H1 (cell line): Measurements from ENCODE around the gene GNL2. TPM values are rescaled to one million over a fixed set of nuclear protein-coding genes. Genes with fewer than 3 reads are reported as not detected.

Source experiments
- ASH2L ChIP-seq: fragments of 200-600, 300-600 bp; sonication (generic); IDR thresholded peaks from one replicate; pipeline ENCODE4 v1.7.1; 2017; ENCODE audit warnings: low read length
- BACH1 ChIP-seq: IDR thresholded peaks from 2 replicates; pipeline ENCODE4 v1.6.1; 2012; ENCODE audit warnings: low read length, improper control_type of control experiment
- BCL11A ChIP-seq, 2 experiments: IDR thresholded peaks; one replicate each; pipeline ENCODE4 v1.6.1; 2011; ENCODE audit warnings: low read depth in 2 of 2, low read length in 2 of 2, mild to moderate bottlenecking in 2 of 2
- GABPA ChIP-seq: IDR thresholded peaks from 2 replicates; pipeline ENCODE4 v1.6.1; 2011; ENCODE audit warnings: mild to moderate bottlenecking, low read length, moderate library complexity, borderline replicate concordance; ENCODE audit not compliant: insufficient read depth
- KDM4A ChIP-seq: IDR thresholded peaks from one replicate; pipeline ENCODE4 v1.7.1; 2012; ENCODE audit warnings: low read depth, mild to moderate bottlenecking, moderate library complexity, low read length, inconsistent platforms; ENCODE audit not compliant: severe bottlenecking
- KDM5A ChIP-seq: fragments of 200-600 bp; IDR thresholded peaks from 2 replicates; pipeline ENCODE4 v1.7.1; 2012; ENCODE audit warnings: mild to moderate bottlenecking, low read length, inconsistent platforms, mixed read lengths
- RBBP5 ChIP-seq: IDR thresholded peaks from 2 replicates; pipeline ENCODE4 v1.7.1; 2012; ENCODE audit warnings: low read depth, mild to moderate bottlenecking, inconsistent platforms, low read length, moderate library complexity, borderline replicate concordance
- SP1 ChIP-seq: IDR thresholded peaks from 2 replicates; pipeline ENCODE4 v1.6.1; 2011; ENCODE audit warnings: low read depth, low read length
- polyA plus RNA-seq, 7 experiments: library from polyadenylated mRNA; depleted of rRNA in 3 of 7; stranded (reverse) in 5 of 7; unstranded in 2 of 7; fragments of >200 nt in 5 of 7; fragments of 200-250 nt in 2 of 7; gene quantifications; 1 replicate in 5 of 7; 2 replicates in 1 of 7; 4 replicates in 1 of 7; pipeline versions ENCODE4 v1.2.1 to v1.2.3, GENCODE V29; 2011 to 2013; ENCODE audit warnings: missing spikeins in 2 of 7, mixed read lengths in 2 of 7
- total RNA-seq: library from RNA; stranded (reverse); fragmentation: NEBNext Ultra II Directional; extraction: Animal tissue kit (Norgen Biotek cat#: 25700); gene quantifications from 2 replicates; pipeline ENCODE4 v1.2.1, GENCODE V29; 2021
- TF ChIP-seq, protein P1 (sequence below): fragments of 300-600 bp; sonication (generic); IDR thresholded peaks from 2 replicates; pipeline ENCODE4 v1.7.1; 2012; ENCODE audit warnings: low read length, moderate library complexity, mild to moderate bottlenecking, inconsistent platforms; ENCODE audit not compliant: insufficient replicate concordance
- TF ChIP-seq, protein P2 (sequence below): IDR thresholded peaks from 2 replicates; pipeline ENCODE4 v1.6.1; 2011; ENCODE audit warnings: low read depth, mild to moderate bottlenecking, low read length; ENCODE audit not compliant: insufficient read depth

GNL2 gene
- total and polyA plus RNA-seq, 2 of the 8 experiments (the other 6 are each of a cell fraction or from before 2014, with no cell fraction given), result 22.2 to 88.3 TPM

DNA sequence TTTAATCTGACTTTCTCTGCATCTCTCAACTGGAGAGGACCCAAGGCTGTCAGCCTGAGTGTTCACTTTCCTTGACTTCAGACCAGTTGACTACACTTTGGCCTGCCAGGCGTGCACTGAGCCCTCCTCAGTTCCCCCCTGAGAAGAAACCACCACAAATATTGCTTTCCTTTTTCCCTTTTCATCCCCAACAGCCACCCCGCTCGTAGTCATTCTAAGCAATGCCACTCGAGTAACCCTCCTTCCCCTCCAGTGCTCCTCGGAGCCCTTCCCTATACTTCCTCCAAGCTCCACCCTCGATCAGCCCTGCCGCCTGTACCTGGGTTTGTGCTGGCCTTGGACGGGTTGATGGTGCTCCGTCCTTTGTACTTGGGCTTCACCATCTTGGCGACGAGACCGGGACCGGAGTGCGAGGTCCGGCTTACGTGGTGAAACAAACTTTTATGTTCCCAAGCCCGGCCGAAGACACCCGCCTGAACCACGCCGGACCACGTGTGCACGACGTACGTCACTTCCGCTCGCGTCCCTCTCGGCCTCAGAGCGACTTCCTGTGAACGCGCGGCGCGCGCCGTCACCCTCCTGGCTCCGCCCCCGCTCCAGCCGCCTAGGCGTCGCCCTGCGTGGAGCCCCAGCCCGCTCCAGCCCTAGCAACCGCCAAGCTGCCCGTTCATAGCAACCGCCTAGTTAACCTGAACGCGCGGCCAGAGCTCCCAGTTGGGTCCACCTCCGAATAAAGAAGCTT lies at the start of gene GNL2 (continued):
- TF ChIP-seq, protein P1, sequence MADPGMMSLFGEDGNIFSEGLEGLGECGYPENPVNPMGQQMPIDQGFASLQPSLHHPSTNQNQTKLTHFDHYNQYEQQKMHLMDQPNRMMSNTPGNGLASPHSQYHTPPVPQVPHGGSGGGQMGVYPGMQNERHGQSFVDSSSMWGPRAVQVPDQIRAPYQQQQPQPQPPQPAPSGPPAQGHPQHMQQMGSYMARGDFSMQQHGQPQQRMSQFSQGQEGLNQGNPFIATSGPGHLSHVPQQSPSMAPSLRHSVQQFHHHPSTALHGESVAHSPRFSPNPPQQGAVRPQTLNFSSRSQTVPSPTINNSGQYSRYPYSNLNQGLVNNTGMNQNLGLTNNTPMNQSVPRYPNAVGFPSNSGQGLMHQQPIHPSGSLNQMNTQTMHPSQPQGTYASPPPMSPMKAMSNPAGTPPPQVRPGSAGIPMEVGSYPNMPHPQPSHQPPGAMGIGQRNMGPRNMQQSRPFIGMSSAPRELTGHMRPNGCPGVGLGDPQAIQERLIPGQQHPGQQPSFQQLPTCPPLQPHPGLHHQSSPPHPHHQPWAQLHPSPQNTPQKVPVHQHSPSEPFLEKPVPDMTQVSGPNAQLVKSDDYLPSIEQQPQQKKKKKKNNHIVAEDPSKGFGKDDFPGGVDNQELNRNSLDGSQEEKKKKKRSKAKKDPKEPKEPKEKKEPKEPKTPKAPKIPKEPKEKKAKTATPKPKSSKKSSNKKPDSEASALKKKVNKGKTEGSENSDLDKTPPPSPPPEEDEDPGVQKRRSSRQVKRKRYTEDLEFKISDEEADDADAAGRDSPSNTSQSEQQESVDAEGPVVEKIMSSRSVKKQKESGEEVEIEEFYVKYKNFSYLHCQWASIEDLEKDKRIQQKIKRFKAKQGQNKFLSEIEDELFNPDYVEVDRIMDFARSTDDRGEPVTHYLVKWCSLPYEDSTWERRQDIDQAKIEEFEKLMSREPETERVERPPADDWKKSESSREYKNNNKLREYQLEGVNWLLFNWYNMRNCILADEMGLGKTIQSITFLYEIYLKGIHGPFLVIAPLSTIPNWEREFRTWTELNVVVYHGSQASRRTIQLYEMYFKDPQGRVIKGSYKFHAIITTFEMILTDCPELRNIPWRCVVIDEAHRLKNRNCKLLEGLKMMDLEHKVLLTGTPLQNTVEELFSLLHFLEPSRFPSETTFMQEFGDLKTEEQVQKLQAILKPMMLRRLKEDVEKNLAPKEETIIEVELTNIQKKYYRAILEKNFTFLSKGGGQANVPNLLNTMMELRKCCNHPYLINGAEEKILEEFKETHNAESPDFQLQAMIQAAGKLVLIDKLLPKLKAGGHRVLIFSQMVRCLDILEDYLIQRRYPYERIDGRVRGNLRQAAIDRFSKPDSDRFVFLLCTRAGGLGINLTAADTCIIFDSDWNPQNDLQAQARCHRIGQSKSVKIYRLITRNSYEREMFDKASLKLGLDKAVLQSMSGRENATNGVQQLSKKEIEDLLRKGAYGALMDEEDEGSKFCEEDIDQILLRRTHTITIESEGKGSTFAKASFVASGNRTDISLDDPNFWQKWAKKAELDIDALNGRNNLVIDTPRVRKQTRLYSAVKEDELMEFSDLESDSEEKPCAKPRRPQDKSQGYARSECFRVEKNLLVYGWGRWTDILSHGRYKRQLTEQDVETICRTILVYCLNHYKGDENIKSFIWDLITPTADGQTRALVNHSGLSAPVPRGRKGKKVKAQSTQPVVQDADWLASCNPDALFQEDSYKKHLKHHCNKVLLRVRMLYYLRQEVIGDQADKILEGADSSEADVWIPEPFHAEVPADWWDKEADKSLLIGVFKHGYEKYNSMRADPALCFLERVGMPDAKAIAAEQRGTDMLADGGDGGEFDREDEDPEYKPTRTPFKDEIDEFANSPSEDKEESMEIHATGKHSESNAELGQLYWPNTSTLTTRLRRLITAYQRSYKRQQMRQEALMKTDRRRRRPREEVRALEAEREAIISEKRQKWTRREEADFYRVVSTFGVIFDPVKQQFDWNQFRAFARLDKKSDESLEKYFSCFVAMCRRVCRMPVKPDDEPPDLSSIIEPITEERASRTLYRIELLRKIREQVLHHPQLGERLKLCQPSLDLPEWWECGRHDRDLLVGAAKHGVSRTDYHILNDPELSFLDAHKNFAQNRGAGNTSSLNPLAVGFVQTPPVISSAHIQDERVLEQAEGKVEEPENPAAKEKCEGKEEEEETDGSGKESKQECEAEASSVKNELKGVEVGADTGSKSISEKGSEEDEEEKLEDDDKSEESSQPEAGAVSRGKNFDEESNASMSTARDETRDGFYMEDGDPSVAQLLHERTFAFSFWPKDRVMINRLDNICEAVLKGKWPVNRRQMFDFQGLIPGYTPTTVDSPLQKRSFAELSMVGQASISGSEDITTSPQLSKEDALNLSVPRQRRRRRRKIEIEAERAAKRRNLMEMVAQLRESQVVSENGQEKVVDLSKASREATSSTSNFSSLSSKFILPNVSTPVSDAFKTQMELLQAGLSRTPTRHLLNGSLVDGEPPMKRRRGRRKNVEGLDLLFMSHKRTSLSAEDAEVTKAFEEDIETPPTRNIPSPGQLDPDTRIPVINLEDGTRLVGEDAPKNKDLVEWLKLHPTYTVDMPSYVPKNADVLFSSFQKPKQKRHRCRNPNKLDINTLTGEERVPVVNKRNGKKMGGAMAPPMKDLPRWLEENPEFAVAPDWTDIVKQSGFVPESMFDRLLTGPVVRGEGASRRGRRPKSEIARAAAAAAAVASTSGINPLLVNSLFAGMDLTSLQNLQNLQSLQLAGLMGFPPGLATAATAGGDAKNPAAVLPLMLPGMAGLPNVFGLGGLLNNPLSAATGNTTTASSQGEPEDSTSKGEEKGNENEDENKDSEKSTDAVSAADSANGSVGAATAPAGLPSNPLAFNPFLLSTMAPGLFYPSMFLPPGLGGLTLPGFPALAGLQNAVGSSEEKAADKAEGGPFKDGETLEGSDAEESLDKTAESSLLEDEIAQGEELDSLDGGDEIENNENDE, result no peak
- TF ChIP-seq RBBP5 (no peak; the same call in 1 of the 2 replicates), ASH2L (peak; percentile 81), SP1 (peak; percentile 8; the same call in 1 of the 2 replicates), BCL11A (IDR thresholded peaks at IDR 0.05; ENCODE audit: low read depth in 2 of 2, low read length in 2 of 2) (no peak), BACH1 (no peak), KDM4A (peak; percentile 81), KDM5A (peak; percentile 48), GABPA (peak; percentile 93)
- TF ChIP-seq, protein P2, sequence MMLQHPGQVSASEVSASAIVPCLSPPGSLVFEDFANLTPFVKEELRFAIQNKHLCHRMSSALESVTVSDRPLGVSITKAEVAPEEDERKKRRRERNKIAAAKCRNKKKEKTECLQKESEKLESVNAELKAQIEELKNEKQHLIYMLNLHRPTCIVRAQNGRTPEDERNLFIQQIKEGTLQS, result peak; percentile 66; the same call in 1 of the 2 replicates
